Measurements from ENCODE around the gene XPR1.

Gene XPR1

DNA sequence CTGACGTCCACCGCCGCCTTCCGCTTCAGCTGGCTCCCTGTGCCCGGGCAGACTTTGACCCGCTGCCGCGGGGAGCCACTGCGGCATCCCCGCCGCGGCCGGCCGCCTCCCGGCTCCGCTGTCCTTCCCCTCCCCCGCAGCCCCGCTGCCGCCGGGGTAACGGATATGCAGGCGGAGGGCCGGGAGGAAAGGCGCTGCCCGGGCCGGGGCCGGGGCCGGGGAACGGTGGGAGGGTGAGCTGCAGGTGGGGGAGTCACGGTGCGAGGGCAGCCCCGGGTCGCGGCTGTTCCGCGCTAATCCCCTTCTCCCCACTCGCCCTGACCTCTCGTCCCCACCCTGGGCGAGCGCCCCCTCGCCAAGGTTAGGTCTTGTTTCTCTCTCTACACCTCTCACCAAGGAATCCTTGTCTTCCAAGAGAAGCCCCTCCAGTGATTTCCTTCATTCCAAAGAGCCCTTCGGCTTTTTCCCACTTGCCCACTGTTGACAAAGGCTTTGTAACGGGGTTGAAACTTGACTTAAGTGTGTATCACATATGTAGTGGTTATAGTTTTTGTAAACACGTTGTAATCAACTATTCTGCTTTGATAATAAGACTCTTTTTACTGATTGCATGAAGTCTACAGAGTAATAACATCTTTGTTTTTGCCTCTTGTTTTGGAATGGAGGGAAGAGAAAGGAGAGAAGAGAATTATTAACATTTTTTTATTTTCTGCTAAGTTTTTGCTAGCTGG is 669 bp downstream of the XPR1 start:
- no peak for TF ChIP-seq CTCF (IDR thresholded peaks at IDR 0.05; ENCODE audit: insufficient read depth, low read depth, low read length, missing control alignments)
- H3K4me3 ChIP-seq (ENCODE audit: low read length): peak overlapping the region; percentile 88
- DNase-seq (ENCODE audit: low read depth): peak; percentile 45

GRCh38 chr1:180633057-180634056 is 1.5 kb downstream of the XPR1 start:
- peak overlapping the region; percentile 88 for H3K4me3 ChIP-seq (ENCODE audit: low read length)
- peak; percentile 83 for DNase-seq (ENCODE audit: low read depth)
- no peak for TF ChIP-seq CTCF (IDR thresholded peaks at IDR 0.05; ENCODE audit: insufficient read depth, low read depth, low read length, missing control alignments)

- H3K4me3 ChIP-seq (ENCODE audit: low read length): no peak overlapping the region
- peak; percentile 56 for TF ChIP-seq CTCF (IDR thresholded peaks at IDR 0.05; ENCODE audit: insufficient read depth, low read depth, low read length, missing control alignments)
- DNase-seq (ENCODE audit: low read depth): peak; percentile 73
Observed at GRCh38 chr1:180636138-180636537, 4.3 kb downstream of the XPR1 start.

DNA sequence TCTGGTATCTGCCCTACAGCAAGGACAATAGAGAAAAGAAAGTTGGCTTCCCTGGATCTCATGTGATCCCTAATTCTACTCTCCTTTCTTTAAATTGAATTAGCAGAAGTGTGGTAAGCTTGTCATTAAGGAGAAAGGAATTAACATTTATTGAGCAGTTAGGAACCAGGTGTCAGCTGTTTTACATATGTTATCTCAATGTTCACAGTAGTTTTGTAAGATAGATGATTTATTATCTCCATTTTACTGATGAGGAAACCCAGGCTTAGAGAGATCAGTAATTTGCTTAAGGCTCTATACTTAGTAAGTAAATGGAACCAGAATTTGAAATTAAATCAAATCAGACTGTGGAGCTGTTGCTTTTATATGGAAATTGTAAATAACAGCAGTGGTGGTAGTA is 8.0 kb downstream of the XPR1 start:
- H3K4me3 ChIP-seq (ENCODE audit: low read length): no peak overlapping the region
- no peak for TF ChIP-seq CTCF (IDR thresholded peaks at IDR 0.05; ENCODE audit: insufficient read depth, low read depth, low read length, missing control alignments)
- DNase-seq (ENCODE audit: low read depth): no peak

GRCh38 chr1:180640531-180640949 is 8.7 kb downstream of the XPR1 start:
- no peak overlapping the region for H3K4me3 ChIP-seq (ENCODE audit: low read length)
- TF ChIP-seq CTCF (IDR thresholded peaks at IDR 0.05; ENCODE audit: insufficient read depth, low read depth, low read length, missing control alignments): no peak

GRCh38 chr1:180641662-180642061 is 9.8 kb downstream of the XPR1 start:
- no peak for DNase-seq (ENCODE audit: low read depth)
- no peak for TF ChIP-seq CTCF (IDR thresholded peaks at IDR 0.05; ENCODE audit: insufficient read depth, low read depth, low read length, missing control alignments)
- no peak overlapping the region for H3K4me3 ChIP-seq (ENCODE audit: low read length)

More at GRCh38 chr1:180640531-180640949, 8.7 kb downstream of the XPR1 start:
- DNase-seq (ENCODE audit: low read depth): no peak

Data from epithelial cell of esophagus (primary cell).